ENCODE data around the gene MLLT6.

Gene MLLT6

GRCh38 chr17:38704606-38705522 is at the start of gene MLLT6:
Gene MLLT6 (plus strand): TSS chr17:38705273. CDS start chr17:38705633, 360 bp downstream.
- Histone ChIP-seq H3K9ac (ENCODE audit: low read length) (peak within 1 kb of the TSS; percentile 69), H3K27me3 (ENCODE audit: control insufficient read depth, insufficient read depth, low read length) (no peaks in the 10 kb centered on the region), H3K27ac (ENCODE audit: low read depth, low read length) (peak within 1 kb of the TSS; percentile 91), H3K4me3 (ENCODE audit: low read length) (peak within 1 kb of the TSS; percentile 91), H3K4me1 (ENCODE audit: control insufficient read depth, insufficient read depth, low read length) (peaks cover 14% of the 10 kb centered on the region), H3K36me3 (ENCODE audit: control insufficient read depth, insufficient read depth, low read length) (peaks cover 11% of the 10 kb centered on the region)

- peaks cover 9% of the 10 kb centered on the region for H3K27me3 ChIP-seq (ENCODE audit: control insufficient read depth, insufficient read depth, low read length)
- H3K4me3 ChIP-seq (ENCODE audit: low read length), result no peak overlapping the region
- no peak overlapping the region for H3K27ac ChIP-seq (ENCODE audit: low read depth, low read length)
- H3K9ac ChIP-seq (ENCODE audit: low read length), result no peak overlapping the region
- H3K4me1 ChIP-seq (ENCODE audit: control insufficient read depth, insufficient read depth, low read length), result no peaks in the 10 kb centered on the region
- no peaks in the 10 kb centered on the region for H3K36me3 ChIP-seq (ENCODE audit: control insufficient read depth, insufficient read depth, low read length)
Observed at GRCh38 chr17:38656959-38657823, 47.9 kb upstream of the MLLT6 start.

- H3K9ac ChIP-seq (ENCODE audit: low read length), result no peak overlapping the region
- no peak overlapping the region for H3K4me3 ChIP-seq (ENCODE audit: low read length)
- peaks cover 9% of the 10 kb centered on the region for H3K27me3 ChIP-seq (ENCODE audit: control insufficient read depth, insufficient read depth, low read length)
- H3K27ac ChIP-seq (ENCODE audit: low read depth, low read length), result no peak overlapping the region
- no peaks in the 10 kb centered on the region for H3K4me1 ChIP-seq (ENCODE audit: control insufficient read depth, insufficient read depth, low read length)
- H3K36me3 ChIP-seq (ENCODE audit: control insufficient read depth, insufficient read depth, low read length), result no peaks in the 10 kb centered on the region
Observed at GRCh38 chr17:38657824-38658740, 47.0 kb upstream of the MLLT6 start.

- Histone ChIP-seq H3K36me3 (ENCODE audit: control insufficient read depth, insufficient read depth, low read length) (no peaks in the 10 kb centered on the region), H3K27me3 (ENCODE audit: control insufficient read depth, insufficient read depth, low read length) (peaks cover 6% of the 10 kb centered on the region), H3K27ac (ENCODE audit: low read depth, low read length) (no peak overlapping the region), H3K4me1 (ENCODE audit: control insufficient read depth, insufficient read depth, low read length) (no peaks in the 10 kb centered on the region), H3K9ac (ENCODE audit: low read length) (no peak overlapping the region), H3K4me3 (ENCODE audit: low read length) (no peak overlapping the region)
Observed at GRCh38 chr17:38658741-38659345, 46.2 kb upstream of the MLLT6 start.

GRCh38 chr17:38659415-38659814 is 45.7 kb upstream of the MLLT6 start:
- Histone ChIP-seq H3K27me3 (ENCODE audit: control insufficient read depth, insufficient read depth, low read length) (peaks cover 6% of the 10 kb centered on the region), H3K36me3 (ENCODE audit: control insufficient read depth, insufficient read depth, low read length) (no peaks in the 10 kb centered on the region), H3K27ac (ENCODE audit: low read depth, low read length) (no peak overlapping the region), H3K4me1 (ENCODE audit: control insufficient read depth, insufficient read depth, low read length) (no peaks in the 10 kb centered on the region), H3K4me3 (ENCODE audit: low read length) (no peak overlapping the region), H3K9ac (ENCODE audit: low read length) (no peak overlapping the region)

- Histone ChIP-seq H3K9ac (ENCODE audit: low read length) (no peak overlapping the region), H3K27me3 (ENCODE audit: control insufficient read depth, insufficient read depth, low read length) (peaks cover 2% of the 10 kb centered on the region), H3K4me3 (ENCODE audit: low read length) (no peak overlapping the region), H3K4me1 (ENCODE audit: control insufficient read depth, insufficient read depth, low read length) (no peaks in the 10 kb centered on the region), H3K36me3 (ENCODE audit: control insufficient read depth, insufficient read depth, low read length) (no peaks in the 10 kb centered on the region), H3K27ac (ENCODE audit: low read depth, low read length) (no peak overlapping the region)
Observed at GRCh38 chr17:38660097-38661025, 44.7 kb upstream of the MLLT6 start.

GRCh38 chr17:38663125-38663751 is 41.8 kb upstream of the MLLT6 start:
- Histone ChIP-seq H3K27ac (ENCODE audit: low read depth, low read length) (no peak overlapping the region), H3K4me1 (ENCODE audit: control insufficient read depth, insufficient read depth, low read length) (no peaks in the 10 kb centered on the region), H3K27me3 (ENCODE audit: control insufficient read depth, insufficient read depth, low read length) (no peaks in the 10 kb centered on the region), H3K9ac (ENCODE audit: low read length) (no peak overlapping the region), H3K36me3 (ENCODE audit: control insufficient read depth, insufficient read depth, low read length) (no peaks in the 10 kb centered on the region), H3K4me3 (ENCODE audit: low read length) (no peak overlapping the region)

- H3K4me1 ChIP-seq (ENCODE audit: control insufficient read depth, insufficient read depth, low read length), result no peaks in the 10 kb centered on the region
- no peaks in the 10 kb centered on the region for H3K36me3 ChIP-seq (ENCODE audit: control insufficient read depth, insufficient read depth, low read length)
- peaks cover 2% of the 10 kb centered on the region for H3K27me3 ChIP-seq (ENCODE audit: control insufficient read depth, insufficient read depth, low read length)
- H3K9ac ChIP-seq (ENCODE audit: low read length), result no peak overlapping the region
- H3K4me3 ChIP-seq (ENCODE audit: low read length), result no peak overlapping the region
- no peak overlapping the region for H3K27ac ChIP-seq (ENCODE audit: low read depth, low read length)
Observed at GRCh38 chr17:38663964-38664644, 41.0 kb upstream of the MLLT6 start.

GRCh38 chr17:38667099-38667786 is 37.8 kb upstream of the MLLT6 start:
- Histone ChIP-seq H3K27me3 (ENCODE audit: control insufficient read depth, insufficient read depth, low read length) (peaks cover 5% of the 10 kb centered on the region), H3K9ac (ENCODE audit: low read length) (no peak overlapping the region), H3K36me3 (ENCODE audit: control insufficient read depth, insufficient read depth, low read length) (no peaks in the 10 kb centered on the region), H3K4me1 (ENCODE audit: control insufficient read depth, insufficient read depth, low read length) (no peaks in the 10 kb centered on the region), H3K4me3 (ENCODE audit: low read length) (no peak overlapping the region), H3K27ac (ENCODE audit: low read depth, low read length) (no peak overlapping the region)

GRCh38 chr17:38667787-38668122 is 37.3 kb upstream of the MLLT6 start:
- no peaks in the 10 kb centered on the region for H3K36me3 ChIP-seq (ENCODE audit: control insufficient read depth, insufficient read depth, low read length)
- H3K4me1 ChIP-seq (ENCODE audit: control insufficient read depth, insufficient read depth, low read length), result no peaks in the 10 kb centered on the region
- no peak overlapping the region for H3K27ac ChIP-seq (ENCODE audit: low read depth, low read length)
- no peak overlapping the region for H3K9ac ChIP-seq (ENCODE audit: low read length)
- H3K4me3 ChIP-seq (ENCODE audit: low read length), result no peak overlapping the region
- H3K27me3 ChIP-seq (ENCODE audit: control insufficient read depth, insufficient read depth, low read length), result peaks cover 9% of the 10 kb centered on the region

Measured in rectal smooth muscle tissue (tissue), 1 donor.